CD1c-positive myeloid dendritic cell (primary cell): ENCODE measurements around the gene LLPH.

ENCODE experiments used
- DNase-seq: peaks from one replicate; pipeline ENCODE4 v3.0.0-alpha.2; 2016; ENCODE audit errors: extremely low spot score

Gene LLPH

GRCh38 chr12:66090157-66090556 lies 40.4 kb downstream of the LLPH start:
- DNase-seq: no peak

- DNase-seq: peak; percentile 66
Observed at GRCh38 chr12:66087365-66087943, 43.1 kb downstream of the LLPH start.

DNA sequence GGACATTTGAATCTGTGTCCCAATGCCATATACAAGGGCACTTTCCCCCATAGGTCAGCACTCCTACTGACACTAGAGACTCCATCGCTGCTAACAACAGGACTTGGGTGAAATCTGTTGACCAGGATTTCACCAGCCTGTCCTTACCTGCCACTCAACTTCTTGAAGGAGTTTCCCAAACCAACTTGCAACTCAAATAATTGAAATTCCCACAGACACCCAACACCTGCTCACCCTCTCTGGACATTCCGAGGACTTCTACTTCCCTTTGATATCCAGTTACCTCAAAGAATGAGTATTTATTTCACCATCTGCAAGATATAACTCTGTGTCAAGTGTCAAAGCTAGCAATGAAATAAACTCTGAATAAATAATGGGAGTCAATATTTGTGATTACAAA lies 44.6 kb downstream of the LLPH start:
- DNase-seq: no peak

- DNase-seq: no peak
Observed at GRCh38 chr12:66085213-66085612, 45.3 kb downstream of the LLPH start.

GRCh38 chr12:66083766-66084165 lies 46.8 kb downstream of the LLPH start:
- no peak for DNase-seq

DNA sequence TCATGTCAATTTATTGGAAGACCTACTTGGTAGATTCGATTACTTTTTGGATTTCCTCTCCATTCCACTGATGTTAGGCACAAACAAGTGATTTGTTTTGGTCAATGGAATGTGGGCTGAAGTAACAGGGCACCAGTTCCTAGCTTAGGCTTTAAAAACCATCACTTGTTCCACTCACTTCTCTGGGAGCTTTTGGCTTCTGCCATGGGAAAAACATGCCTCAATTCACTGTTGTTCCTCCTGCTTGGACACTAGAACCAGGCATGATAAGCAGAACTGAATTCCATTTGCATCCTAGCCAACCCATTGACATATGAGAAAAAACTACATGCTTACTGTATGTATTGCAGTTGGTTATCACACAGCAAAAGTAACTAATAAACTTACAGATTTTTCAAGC lies 47.8 kb downstream of the LLPH start:
- no peak for DNase-seq

DNA sequence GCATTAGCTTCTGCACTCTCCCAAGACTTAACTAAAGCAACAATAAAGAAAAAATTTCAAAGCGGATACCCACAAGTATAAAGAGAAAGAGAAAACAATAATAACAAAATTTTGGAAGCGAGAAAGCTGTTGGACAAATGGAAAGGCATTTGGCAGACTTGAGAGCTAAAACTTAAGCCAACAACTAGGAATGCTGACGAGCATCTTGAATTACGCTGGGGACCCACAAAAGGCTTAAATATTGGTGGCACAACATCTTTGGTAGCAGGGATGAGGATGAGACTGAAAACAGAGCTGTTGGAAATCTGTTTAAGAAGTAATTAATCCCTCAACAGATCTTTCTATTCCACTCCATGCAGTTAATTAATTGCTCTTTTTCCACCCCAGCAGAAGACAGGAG lies 49.8 kb downstream of the LLPH start:
- DNase-seq: no peak

DNA sequence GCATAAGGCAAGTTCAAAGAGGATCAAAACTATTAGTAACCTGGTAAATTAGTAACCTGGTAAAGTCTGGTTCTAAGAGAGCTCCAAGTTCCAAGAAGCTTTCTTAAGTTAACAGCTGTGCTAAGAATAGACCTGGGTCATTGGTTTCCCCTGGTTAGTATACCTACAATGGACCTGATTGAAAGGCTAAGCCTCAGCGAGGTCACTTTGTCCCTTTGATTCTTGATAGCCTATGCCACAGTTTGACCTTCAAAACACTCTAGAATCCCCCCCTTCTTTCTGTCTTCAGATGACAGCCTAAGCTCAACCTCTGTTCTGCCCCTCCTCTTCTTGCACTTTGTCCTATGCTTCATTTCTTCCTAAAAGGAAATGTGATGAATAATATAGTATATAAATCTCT lies 53.0 kb downstream of the LLPH start:
- DNase-seq: no peak

DNA sequence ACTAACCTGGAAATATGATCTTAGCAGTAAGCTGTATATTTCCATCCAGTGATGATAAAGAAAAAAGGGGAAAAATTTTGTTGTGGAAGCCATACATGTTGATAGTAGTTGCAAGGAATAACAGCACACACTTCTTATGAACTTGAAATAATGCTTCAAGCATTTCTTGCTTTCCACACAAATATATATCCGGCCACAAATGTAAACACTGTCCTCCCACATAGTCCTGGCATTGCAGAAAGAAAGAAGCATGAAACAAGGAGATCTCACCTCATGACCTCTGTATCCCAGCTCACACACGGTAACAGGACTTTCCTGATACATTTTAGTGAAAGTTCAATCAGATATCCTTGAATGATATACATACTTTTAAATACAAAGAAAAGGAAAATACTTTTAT lies 56.0 kb downstream of the LLPH start:
- DNase-seq: no peak

DNA sequence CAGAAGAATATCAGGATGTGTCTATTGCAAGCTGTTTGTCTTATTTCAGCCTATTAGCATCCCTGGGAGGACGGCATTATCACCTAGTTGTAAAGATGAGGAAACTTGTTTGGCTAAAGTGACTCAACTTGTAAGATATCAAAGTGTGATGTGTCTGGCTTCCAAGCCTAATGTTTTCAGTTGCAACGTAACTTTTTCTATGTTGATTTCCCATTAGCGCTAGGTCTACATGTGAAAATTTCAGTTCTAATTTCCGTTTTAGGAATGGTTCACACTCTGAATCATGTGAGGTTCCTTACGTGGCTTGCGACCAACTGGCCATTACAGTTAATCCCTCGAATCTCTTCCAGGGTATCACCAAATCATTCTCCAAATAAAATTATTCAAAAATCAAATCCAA lies 58.0 kb downstream of the LLPH start:
- no peak for DNase-seq

DNA sequence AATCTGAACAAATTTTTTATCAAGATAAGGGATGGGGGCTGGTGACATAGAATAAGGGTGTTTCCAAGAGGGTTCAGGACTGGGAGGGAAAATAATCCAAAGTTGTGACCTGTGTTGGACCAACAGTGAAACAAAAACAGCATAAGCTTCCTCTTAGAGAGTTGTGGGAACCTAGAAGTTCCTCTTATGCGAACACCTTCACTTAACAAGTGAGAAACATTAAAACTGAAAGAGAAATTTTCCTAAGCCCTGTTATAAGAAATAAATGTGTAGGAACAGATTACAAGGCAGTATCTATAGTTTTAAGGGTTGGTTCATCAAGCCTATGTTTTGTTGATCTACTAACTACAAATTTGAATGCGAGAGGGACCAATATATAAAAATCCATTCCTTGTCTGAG lies 58.4 kb downstream of the LLPH start:
- DNase-seq: peak; percentile 45

DNA sequence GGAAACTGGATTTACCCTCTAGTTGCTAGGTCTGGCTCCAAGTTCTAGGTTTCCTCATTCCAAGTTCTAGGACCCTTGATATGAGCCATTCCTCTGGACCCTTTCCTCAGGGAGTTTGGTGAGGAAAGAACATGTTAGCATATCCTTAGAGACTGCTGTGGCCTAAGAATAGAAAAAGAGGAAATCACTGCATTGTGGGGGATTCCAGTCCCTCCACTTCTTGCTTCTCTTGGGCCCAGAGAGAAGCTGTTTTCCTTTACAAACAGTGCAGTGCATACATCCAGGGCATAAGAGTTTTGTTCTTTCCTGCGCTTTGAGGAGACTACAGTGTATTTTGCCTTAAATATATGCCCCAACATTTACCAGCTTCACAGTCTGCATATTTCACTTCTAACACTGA lies 59.0 kb downstream of the LLPH start:
- DNase-seq: peak; percentile 38

DNA sequence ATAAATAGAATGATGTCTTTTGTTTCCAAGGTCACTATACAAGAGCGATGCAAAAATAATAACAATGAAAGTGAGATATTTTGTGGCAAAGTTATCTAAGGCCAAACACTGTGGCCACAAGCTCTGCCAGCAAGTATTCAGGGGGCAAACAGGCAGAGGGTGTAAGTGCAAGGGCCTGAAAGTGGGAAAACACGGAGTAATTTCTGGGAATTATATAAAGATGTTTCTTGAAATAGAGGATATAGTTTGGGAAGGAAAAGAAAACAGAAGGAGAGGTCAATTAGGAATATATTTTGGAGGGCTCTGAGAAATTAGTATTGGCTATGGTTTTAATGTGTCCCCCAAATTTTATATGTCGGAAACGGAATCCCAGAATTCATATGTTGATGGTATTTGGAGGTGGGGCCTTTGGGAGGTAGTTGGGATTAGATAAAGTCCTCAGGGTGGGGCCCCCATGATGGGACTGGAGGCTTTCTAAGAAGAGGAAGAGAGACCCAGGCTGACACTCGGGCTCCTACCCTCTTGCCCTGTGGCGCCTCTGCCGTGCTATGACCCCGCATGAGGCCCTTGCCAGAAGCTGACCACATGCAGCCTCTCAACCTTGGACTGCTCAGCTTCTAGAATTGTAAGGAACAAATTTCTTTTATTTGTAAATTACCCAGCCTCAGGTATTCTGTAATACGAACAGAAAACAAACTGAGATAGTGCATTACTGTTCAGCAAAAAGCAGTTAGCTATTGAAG lies 60.0 kb downstream of the LLPH start:
- no peak for DNase-seq

DNA sequence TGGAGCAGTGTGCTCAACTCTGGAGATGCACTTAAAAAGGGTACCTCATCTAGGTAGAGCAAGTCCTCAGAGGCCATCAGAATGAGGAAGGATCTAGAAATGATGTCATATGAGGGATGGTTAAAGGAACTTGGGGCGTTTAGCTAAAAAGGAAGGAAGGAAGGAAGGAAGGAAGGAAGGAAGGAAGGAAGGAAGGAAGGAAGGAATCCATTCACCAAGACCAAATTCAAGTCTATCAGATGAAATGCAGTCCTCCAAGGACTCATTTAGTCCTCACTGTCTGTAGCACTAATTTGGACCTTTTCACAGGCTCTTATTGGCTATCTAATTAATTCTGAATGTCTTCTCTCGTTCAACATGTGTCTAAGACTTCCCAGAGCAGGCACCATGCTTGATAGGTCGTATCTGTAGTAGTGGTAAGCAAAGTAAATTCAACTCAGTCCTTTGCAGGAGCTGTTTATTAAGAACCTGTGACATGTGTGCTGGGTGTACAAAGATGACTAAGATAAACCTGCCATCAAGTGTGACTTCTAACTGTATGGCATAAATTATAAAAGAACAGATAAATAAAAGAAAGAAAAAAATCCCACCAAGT lies 63.5 kb downstream of the LLPH start:
- peak; percentile 8 for DNase-seq
